Pulmonary artery endothelial cell (primary cell): ENCODE data around the gene ADAMTS16. TPM values are rescaled to one million over a fixed set of nuclear protein-coding genes. Genes with fewer than 3 reads are reported as not detected.

Source experiments
- DNase-seq: peaks from one replicate; pipeline ENCODE4 v3.0.0-alpha.2; 2011; ENCODE audit warnings: low read depth, low spot score
- total RNA-seq: library from RNA; depleted of rRNA; stranded (reverse); fragments of >200 nt; gene quantifications from 2 replicates; pipeline ENCODE4 v1.2.3, GENCODE V29; 2014

Gene ADAMTS16
- total RNA-seq, 1 donor from 2014 or later, result not detected

- DNase-seq, result no peak
Measured at GRCh38 chr5:5235685-5236084, 95.6 kb downstream of the ADAMTS16 start.

GRCh38 chr5:5239191-5239590 lies 99.1 kb downstream of the ADAMTS16 start:
- no peak for DNase-seq

GRCh38 chr5:5240234-5240633 lies 100.1 kb downstream of the ADAMTS16 start:
- DNase-seq, result no peak

GRCh38 chr5:5242056-5242455 lies 101.9 kb downstream of the ADAMTS16 start:
- no peak for DNase-seq

- DNase-seq, result no peak
Measured at GRCh38 chr5:5246736-5247135, 106.6 kb downstream of the ADAMTS16 start.

GRCh38 chr5:5250758-5251157 lies 110.6 kb downstream of the ADAMTS16 start:
- no peak for DNase-seq

- no peak for DNase-seq
Measured at GRCh38 chr5:5252106-5252505, 112.0 kb downstream of the ADAMTS16 start.

GRCh38 chr5:5257353-5257752 lies 117.2 kb downstream of the ADAMTS16 start:
- no peak for DNase-seq

GRCh38 chr5:5258564-5258963 lies 118.4 kb downstream of the ADAMTS16 start:
- DNase-seq, result no peak

GRCh38 chr5:5264727-5265126 lies 124.6 kb downstream of the ADAMTS16 start:
- DNase-seq, result no peak

GRCh38 chr5:5266297-5266696 lies 126.2 kb downstream of the ADAMTS16 start:
- DNase-seq, result no peak

- DNase-seq, result no peak
Measured at GRCh38 chr5:5270161-5270560, 130.0 kb downstream of the ADAMTS16 start.

GRCh38 chr5:5270958-5271785 lies 131.0 kb downstream of the ADAMTS16 start:
- DNase-seq, result no peak

GRCh38 chr5:5271786-5272321 lies 131.7 kb downstream of the ADAMTS16 start:
- DNase-seq, result no peak

- no peak for DNase-seq
Measured at GRCh38 chr5:5273398-5273797, 133.3 kb downstream of the ADAMTS16 start.

- no peak for DNase-seq
Measured at GRCh38 chr5:5273976-5274375, 133.8 kb downstream of the ADAMTS16 start.

- no peak for DNase-seq
Measured at GRCh38 chr5:5275211-5275610, 135.1 kb downstream of the ADAMTS16 start.

GRCh38 chr5:5276430-5276829 lies 136.3 kb downstream of the ADAMTS16 start:
- DNase-seq, result no peak

- DNase-seq, result no peak
Measured at GRCh38 chr5:5276951-5277517, 136.9 kb downstream of the ADAMTS16 start.

GRCh38 chr5:5278201-5278814 lies 138.2 kb downstream of the ADAMTS16 start:
- DNase-seq, result no peak

- DNase-seq, result no peak
Measured at GRCh38 chr5:5278815-5279381, 138.8 kb downstream of the ADAMTS16 start.

GRCh38 chr5:5285906-5286305 lies 145.8 kb downstream of the ADAMTS16 start:
- no peak for DNase-seq
